MM.1S (cell line): ENCODE data around the gene SHC1.
A peak's percentile ranks its signal among the peaks of the same experiment; 100 is the strongest.

Source experiments
- DNase-seq: peaks from one replicate; pipeline ENCODE4 v3.0.0-alpha.2; 2015
- H2AFZ ChIP-seq: fragments of 300-600 bp; sonication (generic); 2 replicates; pipeline ENCODE4 v1.6.0; 2016; ENCODE audit warnings: antibody characterized with exemption, low read length
- H3F3A ChIP-seq: fragments of 300-600 bp; sonication (generic); 2 replicates; pipeline ENCODE4 v1.6.1; 2016; ENCODE audit warnings: mild to moderate bottlenecking, antibody characterized with exemption, low read length, moderate library complexity, mixed read lengths; ENCODE audit not compliant: insufficient read depth
- H3K27ac ChIP-seq: fragments of 300-600 bp; sonication (generic); 2 replicates; pipeline ENCODE4 v1.5.1; 2016; ENCODE audit warnings: mild to moderate bottlenecking, low read length
- H3K27me3 ChIP-seq: fragments of 300-600 bp; sonication (generic); replicated peaks from 2 replicates; pipeline ENCODE4 v1.6.0; 2016; ENCODE audit warnings: low read length; ENCODE audit not compliant: insufficient read depth
- H3K36me3 ChIP-seq: fragments of 300-600 bp; sonication (generic); replicated peaks from 2 replicates; pipeline ENCODE4 v1.6.1; 2016; ENCODE audit warnings: mild to moderate bottlenecking, low read length, mixed read lengths; ENCODE audit not compliant: insufficient read depth
- H3K4me1 ChIP-seq: fragments of 300-600 bp; sonication (generic); 2 replicates; pipeline ENCODE4 v1.6.1; 2016; ENCODE audit warnings: low read length, mixed read lengths
- H3K4me2 ChIP-seq: fragments of 300-600 bp; sonication (generic); 2 replicates; pipeline ENCODE4 v1.6.0; 2016; ENCODE audit warnings: low read depth, low read length
- H3K4me3 ChIP-seq: fragments of 300-600 bp; sonication (generic); 2 replicates; pipeline ENCODE4 v1.5.1; 2016; ENCODE audit warnings: low read length, mixed read lengths
- H3K79me2 ChIP-seq: fragments of 300-600 bp; sonication (generic); 2 replicates; pipeline ENCODE4 v1.6.1; 2016; ENCODE audit warnings: mixed run types, low read length, mixed read lengths
- H3K9ac ChIP-seq: fragments of 300-600 bp; sonication (generic); 2 replicates; pipeline ENCODE4 v1.6.1; 2016; ENCODE audit warnings: low read length, mixed read lengths
- H3K9me2 ChIP-seq: fragments of 300-600 bp; sonication (generic); replicated peaks from 2 replicates; pipeline ENCODE4 v1.6.1; 2016; ENCODE audit warnings: mild to moderate bottlenecking, low read length, mixed read lengths; ENCODE audit not compliant: insufficient read depth
- H3K9me3 ChIP-seq: fragments of 300-600 bp; sonication (generic); replicated peaks from 2 replicates; pipeline ENCODE4 v1.6.1; 2016; ENCODE audit warnings: mild to moderate bottlenecking, low read length, mixed read lengths; ENCODE audit not compliant: insufficient read depth
- H4K20me1 ChIP-seq: fragments of 300-600 bp; sonication (generic); 2 replicates; pipeline ENCODE4 v1.6.1; 2016; ENCODE audit warnings: mild to moderate bottlenecking, low read length, moderate library complexity, mixed read lengths; ENCODE audit not compliant: insufficient read depth
- CTCF ChIP-seq: fragments of 300-600 bp; sonication (generic); IDR thresholded peaks from 2 replicates; pipeline ENCODE4 v1.5.1; 2016; ENCODE audit warnings: antibody characterized with exemption, low read length, mixed read lengths
- EZH2 ChIP-seq: fragments of 300-600 bp; sonication (generic); optimal IDR thresholded peaks from 2 replicates; pipeline ENCODE3; 2017; ENCODE audit warnings: low read depth, mild to moderate bottlenecking, antibody characterized with exemption, low read length, mixed read lengths
- EZH2phosphoT487 ChIP-seq: fragments of 300-600 bp; sonication (generic); IDR thresholded peaks from 2 replicates; pipeline ENCODE4 v1.6.1; 2018; ENCODE audit warnings: antibody characterized with exemption, low read length

The SHC1 gene

GRCh38 chr1:155015527-155016230 is 45.1 kb upstream of the SHC1 start:
- H4K20me1 ChIP-seq: no peaks in the 10 kb centered on the region
- H3K4me1 ChIP-seq: peaks cover 30% of the 10 kb centered on the region

GRCh38 chr1:155014709-155015508 is 44.4 kb upstream of the SHC1 start:
- Histone ChIP-seq H3K27me3 (no peaks in the 10 kb centered on the region), H3K4me2 (no peak overlapping the region), H3K4me3 (no peak overlapping the region), H2AFZ (no peak overlapping the region), H3K9ac (no peak overlapping the region), H3K9me3 (no peaks in the 10 kb centered on the region), H3K4me1 (peaks cover 30% of the 10 kb centered on the region), H3K9me2 (no peaks in the 10 kb centered on the region), H3K79me2 (peaks cover 27% of the 10 kb centered on the region), H3K27ac (peak overlapping the region; percentile 74; the same call in 1 of the 2 replicates), H3F3A (peaks cover 38% of the 10 kb centered on the region), H4K20me1 (no peaks in the 10 kb centered on the region), H3K36me3 (no peaks in the 10 kb centered on the region; the same call in 1 of the 2 replicates)
- DNase-seq: no peak
- TF ChIP-seq EZH2: no peak
- TF ChIP-seq CTCF: no peak
- no peak for TF ChIP-seq EZH2phosphoT487

More at GRCh38 chr1:155015527-155016230, 45.1 kb upstream of the SHC1 start:
- H3K4me2 ChIP-seq: peak overlapping the region; percentile 0; the same call in 1 of the 2 replicates
- no peaks in the 10 kb centered on the region; the same call in 1 of the 2 replicates for H3K36me3 ChIP-seq
- H3K9me3 ChIP-seq: no peaks in the 10 kb centered on the region
- H3K9me2 ChIP-seq: no peaks in the 10 kb centered on the region
- no peak overlapping the region for H3K4me3 ChIP-seq
- TF ChIP-seq EZH2: no peak
- no peak for TF ChIP-seq EZH2phosphoT487
- TF ChIP-seq CTCF: no peak
- no peak overlapping the region for H2AFZ ChIP-seq
- no peak for DNase-seq
- H3F3A ChIP-seq: peaks cover 38% of the 10 kb centered on the region
- peak overlapping the region; percentile 74 for H3K27ac ChIP-seq
- H3K9ac ChIP-seq: peak overlapping the region; percentile 1; the same call in 1 of the 2 replicates
- H3K27me3 ChIP-seq: no peaks in the 10 kb centered on the region
- peaks cover 19% of the 10 kb centered on the region for H3K79me2 ChIP-seq

GRCh38 chr1:155013632-155014031 is 43.1 kb upstream of the SHC1 start:
- DNase-seq: no peak
- Histone ChIP-seq H3K27me3 (no peaks in the 10 kb centered on the region), H4K20me1 (no peaks in the 10 kb centered on the region), H3K4me3 (no peak overlapping the region), H2AFZ (no peak overlapping the region), H3K9ac (no peak overlapping the region), H3K27ac (no peak overlapping the region), H3K9me2 (no peaks in the 10 kb centered on the region), H3F3A (peaks cover 34% of the 10 kb centered on the region), H3K9me3 (no peaks in the 10 kb centered on the region), H3K4me1 (peaks cover 30% of the 10 kb centered on the region), H3K36me3 (no peaks in the 10 kb centered on the region; the same call in 1 of the 2 replicates), H3K4me2 (no peak overlapping the region), H3K79me2 (peaks cover 38% of the 10 kb centered on the region)
- no peak for TF ChIP-seq CTCF
- no peak for TF ChIP-seq EZH2
- no peak for TF ChIP-seq EZH2phosphoT487
